K562 (cell line): ENCODE data around the gene CCDC34. TPM values are rescaled to one million over a fixed set of nuclear protein-coding genes. Genes with fewer than 3 reads are reported as not detected.

Source experiments
- ATF1 ChIP-seq, 2 experiments: fragments of 450-650 bp in 1 of 2; IDR thresholded peaks; 2 replicates each; pipeline ENCODE4 v1.6.1; 2016; ENCODE audit warnings: missing compliant biosample characterization in 1 of 2, missing genetic modification characterization in 1 of 2
- CEBPG ChIP-seq, 3 experiments: fragments of 200-800 bp in 1 of 3; sonication (Bioruptor generic) in 1 of 3; sonication (generic) in 1 of 3; formaldehyde crosslinking in 1 of 3; IDR thresholded peaks in 2 of 3; conservative IDR thresholded peaks in 1 of 3; 2 replicates each; pipeline versions ENCODE4 v1.6.1 to v1.8.0; 2016 to 2022; ENCODE audit warnings: missing compliant biosample characterization in 2 of 3, missing genetic modification characterization in 2 of 3, mild to moderate bottlenecking in 1 of 3, missing genetic modification reagents in 1 of 3
- CTCFL ChIP-seq: IDR thresholded peaks from 2 replicates; pipeline ENCODE4 v1.6.1; 2011; ENCODE audit warnings: borderline replicate concordance, low read depth, mild to moderate bottlenecking, moderate library complexity, low read length; ENCODE audit not compliant: insufficient read depth, poor library complexity, severe bottlenecking
- ETV6 ChIP-seq, 3 experiments: fragments of 150-350 bp in 1 of 3; sonication (generic) in 1 of 3; formaldehyde crosslinking in 1 of 3; IDR thresholded peaks; 2 replicates each; pipeline versions ENCODE4 v1.6.1 to v1.8.0; 2014 to 2022; ENCODE audit warnings: borderline replicate concordance in 2 of 3, low read depth in 2 of 3, antibody characterized with exemption in 1 of 3, low read length in 1 of 3, mild to moderate bottlenecking in 1 of 3, missing genetic modification reagents in 1 of 3
- FOSL1 ChIP-seq: fragments of 200-800 bp; sonication (Bioruptor generic); conservative IDR thresholded peaks from 2 replicates; pipeline ENCODE4 v1.6.1; 2016; ENCODE audit warnings: missing genetic modification characterization, missing compliant biosample characterization
- GMEB1 ChIP-seq: fragments of 250-450 bp; sonication (Bioruptor Pico); IDR thresholded peaks from 2 replicates; pipeline ENCODE4 v1.4.0; 2020; ENCODE audit warnings: mild to moderate bottlenecking
- HDAC3 ChIP-seq: fragments of 450-650 bp; IDR thresholded peaks from 2 replicates; pipeline ENCODE4 v1.6.1; 2018; ENCODE audit warnings: borderline replicate concordance, mild to moderate bottlenecking, moderate library complexity; ENCODE audit not compliant: partially characterized antibody
- HDAC8 ChIP-seq: fragments of 450-650 bp; IDR thresholded peaks from 2 replicates; pipeline ENCODE4 v1.6.1; 2016; ENCODE audit warnings: mild to moderate bottlenecking, missing genetic modification characterization, moderate library complexity, missing compliant biosample characterization
- HDGF ChIP-seq: fragments of 450-650 bp; IDR thresholded peaks from 2 replicates; pipeline ENCODE4 v1.6.1; 2016
- HOXB6 ChIP-seq: fragments of 250-450 bp; sonication (Bioruptor Pico); IDR thresholded peaks from 2 replicates; pipeline ENCODE4 v1.5.1; 2022; ENCODE audit warnings: mild to moderate bottlenecking, borderline replicate concordance
- STAT5B ChIP-seq: fragments of 250-450 bp; sonication (Bioruptor Pico); IDR thresholded peaks from 2 replicates; pipeline ENCODE4 v1.8.0; 2021; ENCODE audit warnings: mild to moderate bottlenecking, inconsistent platforms
- ZNF134 ChIP-seq: fragments of 250-450 bp; sonication (Bioruptor Pico); conservative IDR thresholded peaks from 2 replicates; pipeline ENCODE4 v1.4.0; 2020
- polyA plus RNA-seq, 8 experiments: library from polyadenylated mRNA; depleted of rRNA in 4 of 8; stranded (reverse) in 5 of 8; unstranded in 3 of 8; fragments of >200 nt; fragmentation: Nextera tagmentation in 2 of 8; fragmentation: Illumina TruSeq in 1 of 8; extraction: Ambion mirVana in 2 of 8; extraction: Trizol in 1 of 8; gene quantifications; 2 replicates each; pipeline versions ENCODE4 v1.2.1 to v1.2.3, GENCODE V29; 2011 to 2014; ENCODE audit warnings: inconsistent platforms in 1 of 8, missing spikeins in 1 of 8
- total RNA-seq, 7 experiments: library from RNA; depleted of rRNA in 6 of 7; stranded (reverse); fragments of >200 nt in 6 of 7; fragmentation: Illumina TruSeq in 2 of 7; extraction: Trizol in 2 of 7; gene quantifications; 2 replicates each; pipeline versions ENCODE4 v1.2.1 to v1.2.3, GENCODE V29; 2011 to 2021; ENCODE audit warnings: low replicate concordance in 1 of 7

The CCDC34 gene
- total and polyA plus RNA-seq, 9 of the 15 experiments (the other 6 are each of a cell fraction or from before 2014, with no cell fraction given): 6.2 to 42.0 (median 15.7) TPM

- TF ChIP-seq HDAC8 (tag) (no peak), ATF1 (CRISPR knock-in tag; IDR thresholded peaks at IDR 0.05) (no peak), ATF1 (tag; IDR thresholded peaks at IDR 0.05) (no peak), CTCFL (no peak), GMEB1 (CRISPR knock-in tag) (no peak), STAT5B (CRISPR knock-in tag) (no peak), HDGF (no peak), HOXB6 (CRISPR knock-in tag) (no peak), ZNF134 (CRISPR knock-in tag) (no peak), CEBPG (CRISPR knock-in tag; IDR thresholded peaks at IDR 0.05) (no peak), CEBPG (tag; conservative IDR thresholded peaks at IDR 0.05 in 1 of 2, IDR thresholded peaks at IDR 0.05 in 1 of 2) (no peak), ETV6 (IDR thresholded peaks at IDR 0.05; ENCODE audit: borderline replicate concordance in 1 of 2, low read depth in 2 of 2, low read length in 1 of 2) (no peak), ETV6 (CRISPR knock-in tag; IDR thresholded peaks at IDR 0.05; ENCODE audit: borderline replicate concordance) (no peak), HDAC3 (no peak), FOSL1 (tag) (peak; percentile 72)
These were observed 28.5 kb upstream of the CCDC34 start (continued) for GRCh38 chr11:27391331-27392015.
